K562 (cell line): Measurements from ENCODE around the gene ACTR3C. TPM values are rescaled to one million over a fixed set of nuclear protein-coding genes. Genes with fewer than 3 reads are reported as not detected.
"Not testable (repeated sequence)": the region's sequence is repeated elsewhere in the genome, so short reads cannot be mapped to it uniquely, and the experiment has no call there.

Source experiments
- MYNN ChIP-seq, 2 experiments: sonication (generic); formaldehyde crosslinking in 1 of 2; IDR thresholded peaks; 2 replicates each; pipeline versions ENCODE4 v1.5.0 to v1.6.1; 2016 to 2020; ENCODE audit warnings: antibody characterized with exemption in 1 of 2, missing genetic modification reagents in 1 of 2
- ZNF134 ChIP-seq: fragments of 250-450 bp; sonication (Bioruptor Pico); conservative IDR thresholded peaks from 2 replicates; pipeline ENCODE4 v1.4.0; 2020
- ZNF589 ChIP-seq: fragments of 200-800 bp; sonication (Bioruptor generic); IDR thresholded peaks from 2 replicates; pipeline ENCODE4 v1.6.1; 2016; ENCODE audit warnings: low read depth, missing genetic modification characterization, missing compliant biosample characterization
- polyA plus RNA-seq, 8 experiments: library from polyadenylated mRNA; depleted of rRNA in 4 of 8; stranded (reverse) in 5 of 8; unstranded in 3 of 8; fragments of >200 nt; fragmentation: Nextera tagmentation in 2 of 8; fragmentation: Illumina TruSeq in 1 of 8; extraction: Ambion mirVana in 2 of 8; extraction: Trizol in 1 of 8; gene quantifications; 2 replicates each; pipeline versions ENCODE4 v1.2.1 to v1.2.3, GENCODE V29; 2011 to 2014; ENCODE audit warnings: inconsistent platforms in 1 of 8, missing spikeins in 1 of 8
- total RNA-seq, 7 experiments: library from RNA; depleted of rRNA in 6 of 7; stranded (reverse); fragments of >200 nt in 6 of 7; fragmentation: Illumina TruSeq in 2 of 7; extraction: Trizol in 2 of 7; gene quantifications; 2 replicates each; pipeline versions ENCODE4 v1.2.1 to v1.2.3, GENCODE V29; 2011 to 2021; ENCODE audit warnings: low replicate concordance in 1 of 7
- TF ChIP-seq, protein P1 (sequence below): fragments of 250-450 bp; sonication (Bioruptor Pico); IDR thresholded peaks from 2 replicates; pipeline ENCODE4 v1.4.0; 2020; ENCODE audit warnings: mild to moderate bottlenecking, moderate library complexity, borderline replicate concordance
- TF ChIP-seq, protein P2 (sequence below): IDR thresholded peaks from 2 replicates; pipeline ENCODE4 v1.6.1; 2014; ENCODE audit warnings: antibody characterized with exemption
- TF ChIP-seq, protein P3 (sequence below): fragments of 450-650 bp; IDR thresholded peaks from 2 replicates; pipeline ENCODE4 v1.6.1; 2017; ENCODE audit warnings: antibody characterized with exemption, mild to moderate bottlenecking
- TF ChIP-seq, protein P4 (sequence below), 2 experiments: fragments of 450-650 bp; IDR thresholded peaks; 2 replicates each; pipeline ENCODE4 v1.6.1; 2016
- TF ChIP-seq, protein P5 (sequence below): fragments of 450-650 bp; conservative IDR thresholded peaks from 2 replicates; pipeline ENCODE4 v1.6.1; 2016; ENCODE audit warnings: missing genetic modification characterization, low read depth, mild to moderate bottlenecking, missing compliant biosample characterization, moderate library complexity
- TF ChIP-seq, protein P6 (sequence below): fragments of 450-650 bp; IDR thresholded peaks from 2 replicates; pipeline ENCODE4 v1.7.0; 2016; ENCODE audit warnings: borderline replicate concordance

ACTR3C gene
- total and polyA plus RNA-seq, 9 of the 15 experiments (the other 6 are each of a cell fraction or from before 2014, with no cell fraction given): 9.0 to 35.4 (median 13.3) TPM

DNA sequence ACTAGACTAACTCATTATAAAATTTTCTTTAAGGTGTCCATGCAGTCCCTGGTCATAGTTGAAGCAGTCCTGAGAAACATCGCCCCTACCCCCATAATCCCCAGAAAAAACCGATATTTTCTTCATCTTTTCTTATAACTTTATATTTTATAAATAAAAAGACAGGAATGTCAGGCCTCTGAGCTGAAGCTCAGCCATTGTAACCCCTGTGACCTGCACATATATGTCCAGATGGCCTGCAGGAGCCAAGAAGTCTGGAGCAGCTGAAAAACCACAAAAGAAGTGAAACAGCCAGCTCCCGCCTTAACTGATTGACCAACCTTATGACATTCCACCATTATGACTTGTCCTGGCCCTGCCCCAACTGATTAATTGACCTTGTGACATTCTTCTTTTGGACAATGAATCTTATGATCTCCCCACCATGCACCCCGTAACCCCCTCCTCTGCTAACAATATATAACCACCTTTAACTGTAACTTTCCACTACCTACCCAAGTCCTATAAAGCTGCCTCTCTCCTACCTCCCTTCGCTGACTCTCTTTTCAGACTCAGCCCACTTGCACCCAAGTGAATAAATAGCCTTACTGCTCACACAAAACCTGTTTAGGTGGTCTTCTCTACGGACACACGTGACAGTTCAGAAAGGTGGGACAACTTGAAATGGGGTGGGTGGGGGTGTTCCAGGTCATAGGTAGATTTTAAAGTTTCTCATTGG lies 10.5 kb downstream of the ACTR3C start (continued):
- TF ChIP-seq, protein P1, sequence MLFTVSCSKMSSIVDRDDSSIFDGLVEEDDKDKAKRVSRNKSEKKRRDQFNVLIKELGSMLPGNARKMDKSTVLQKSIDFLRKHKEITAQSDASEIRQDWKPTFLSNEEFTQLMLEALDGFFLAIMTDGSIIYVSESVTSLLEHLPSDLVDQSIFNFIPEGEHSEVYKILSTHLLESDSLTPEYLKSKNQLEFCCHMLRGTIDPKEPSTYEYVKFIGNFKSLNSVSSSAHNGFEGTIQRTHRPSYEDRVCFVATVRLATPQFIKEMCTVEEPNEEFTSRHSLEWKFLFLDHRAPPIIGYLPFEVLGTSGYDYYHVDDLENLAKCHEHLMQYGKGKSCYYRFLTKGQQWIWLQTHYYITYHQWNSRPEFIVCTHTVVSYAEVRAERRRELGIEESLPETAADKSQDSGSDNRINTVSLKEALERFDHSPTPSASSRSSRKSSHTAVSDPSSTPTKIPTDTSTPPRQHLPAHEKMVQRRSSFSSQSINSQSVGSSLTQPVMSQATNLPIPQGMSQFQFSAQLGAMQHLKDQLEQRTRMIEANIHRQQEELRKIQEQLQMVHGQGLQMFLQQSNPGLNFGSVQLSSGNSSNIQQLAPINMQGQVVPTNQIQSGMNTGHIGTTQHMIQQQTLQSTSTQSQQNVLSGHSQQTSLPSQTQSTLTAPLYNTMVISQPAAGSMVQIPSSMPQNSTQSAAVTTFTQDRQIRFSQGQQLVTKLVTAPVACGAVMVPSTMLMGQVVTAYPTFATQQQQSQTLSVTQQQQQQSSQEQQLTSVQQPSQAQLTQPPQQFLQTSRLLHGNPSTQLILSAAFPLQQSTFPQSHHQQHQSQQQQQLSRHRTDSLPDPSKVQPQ (CRISPR knock-in tag): 0 out of 2 replicates have a peak, but pooled peaks have one; percentile 69
- TF ChIP-seq, protein P2, sequence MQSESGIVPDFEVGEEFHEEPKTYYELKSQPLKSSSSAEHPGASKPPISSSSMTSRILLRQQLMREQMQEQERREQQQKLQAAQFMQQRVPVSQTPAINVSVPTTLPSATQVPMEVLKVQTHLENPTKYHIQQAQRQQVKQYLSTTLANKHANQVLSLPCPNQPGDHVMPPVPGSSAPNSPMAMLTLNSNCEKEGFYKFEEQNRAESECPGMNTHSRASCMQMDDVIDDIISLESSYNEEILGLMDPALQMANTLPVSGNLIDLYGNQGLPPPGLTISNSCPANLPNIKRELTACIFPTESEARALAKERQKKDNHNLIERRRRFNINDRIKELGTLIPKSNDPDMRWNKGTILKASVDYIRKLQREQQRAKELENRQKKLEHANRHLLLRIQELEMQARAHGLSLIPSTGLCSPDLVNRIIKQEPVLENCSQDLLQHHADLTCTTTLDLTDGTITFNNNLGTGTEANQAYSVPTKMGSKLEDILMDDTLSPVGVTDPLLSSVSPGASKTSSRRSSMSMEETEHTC: peak; percentile 94
- peak; percentile 68; the same call in 1 of the 2 replicates for TF ChIP-seq ZNF134 (CRISPR knock-in tag)
- TF ChIP-seq, protein P3, sequence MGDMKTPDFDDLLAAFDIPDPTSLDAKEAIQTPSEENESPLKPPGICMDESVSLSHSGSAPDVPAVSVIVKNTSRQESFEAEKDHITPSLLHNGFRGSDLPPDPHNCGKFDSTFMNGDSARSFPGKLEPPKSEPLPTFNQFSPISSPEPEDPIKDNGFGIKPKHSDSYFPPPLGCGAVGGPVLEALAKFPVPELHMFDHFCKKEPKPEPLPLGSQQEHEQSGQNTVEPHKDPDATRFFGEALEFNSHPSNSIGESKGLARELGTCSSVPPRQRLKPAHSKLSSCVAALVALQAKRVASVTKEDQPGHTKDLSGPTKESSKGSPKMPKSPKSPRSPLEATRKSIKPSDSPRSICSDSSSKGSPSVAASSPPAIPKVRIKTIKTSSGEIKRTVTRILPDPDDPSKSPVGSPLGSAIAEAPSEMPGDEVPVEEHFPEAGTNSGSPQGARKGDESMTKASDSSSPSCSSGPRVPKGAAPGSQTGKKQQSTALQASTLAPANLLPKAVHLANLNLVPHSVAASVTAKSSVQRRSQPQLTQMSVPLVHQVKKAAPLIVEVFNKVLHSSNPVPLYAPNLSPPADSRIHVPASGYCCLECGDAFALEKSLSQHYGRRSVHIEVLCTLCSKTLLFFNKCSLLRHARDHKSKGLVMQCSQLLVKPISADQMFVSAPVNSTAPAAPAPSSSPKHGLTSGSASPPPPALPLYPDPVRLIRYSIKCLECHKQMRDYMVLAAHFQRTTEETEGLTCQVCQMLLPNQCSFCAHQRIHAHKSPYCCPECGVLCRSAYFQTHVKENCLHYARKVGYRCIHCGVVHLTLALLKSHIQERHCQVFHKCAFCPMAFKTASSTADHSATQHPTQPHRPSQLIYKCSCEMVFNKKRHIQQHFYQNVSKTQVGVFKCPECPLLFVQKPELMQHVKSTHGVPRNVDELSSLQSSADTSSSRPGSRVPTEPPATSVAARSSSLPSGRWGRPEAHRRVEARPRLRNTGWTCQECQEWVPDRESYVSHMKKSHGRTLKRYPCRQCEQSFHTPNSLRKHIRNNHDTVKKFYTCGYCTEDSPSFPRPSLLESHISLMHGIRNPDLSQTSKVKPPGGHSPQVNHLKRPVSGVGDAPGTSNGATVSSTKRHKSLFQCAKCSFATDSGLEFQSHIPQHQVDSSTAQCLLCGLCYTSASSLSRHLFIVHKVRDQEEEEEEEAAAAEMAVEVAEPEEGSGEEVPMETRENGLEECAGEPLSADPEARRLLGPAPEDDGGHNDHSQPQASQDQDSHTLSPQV: peak; percentile 97
- TF ChIP-seq, protein P4, sequence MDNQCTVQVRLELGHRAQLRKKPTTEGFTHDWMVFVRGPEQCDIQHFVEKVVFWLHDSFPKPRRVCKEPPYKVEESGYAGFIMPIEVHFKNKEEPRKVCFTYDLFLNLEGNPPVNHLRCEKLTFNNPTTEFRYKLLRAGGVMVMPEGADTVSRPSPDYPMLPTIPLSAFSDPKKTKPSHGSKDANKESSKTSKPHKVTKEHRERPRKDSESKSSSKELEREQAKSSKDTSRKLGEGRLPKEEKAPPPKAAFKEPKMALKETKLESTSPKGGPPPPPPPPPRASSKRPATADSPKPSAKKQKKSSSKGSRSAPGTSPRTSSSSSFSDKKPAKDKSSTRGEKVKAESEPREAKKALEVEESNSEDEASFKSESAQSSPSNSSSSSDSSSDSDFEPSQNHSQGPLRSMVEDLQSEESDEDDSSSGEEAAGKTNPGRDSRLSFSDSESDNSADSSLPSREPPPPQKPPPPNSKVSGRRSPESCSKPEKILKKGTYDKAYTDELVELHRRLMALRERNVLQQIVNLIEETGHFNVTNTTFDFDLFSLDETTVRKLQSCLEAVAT (IDR thresholded peaks at IDR 0.05): peak; percentile 70 to 91; a peak in 3 of 4 replicates
- TF ChIP-seq MYNN (IDR thresholded peaks at IDR 0.05): peak; percentile 61; the same call in 1 of the 2 replicates
- not testable (repeated sequence) for TF ChIP-seq MYNN (CRISPR knock-in tag; IDR thresholded peaks at IDR 0.05)
- TF ChIP-seq, protein P5, sequence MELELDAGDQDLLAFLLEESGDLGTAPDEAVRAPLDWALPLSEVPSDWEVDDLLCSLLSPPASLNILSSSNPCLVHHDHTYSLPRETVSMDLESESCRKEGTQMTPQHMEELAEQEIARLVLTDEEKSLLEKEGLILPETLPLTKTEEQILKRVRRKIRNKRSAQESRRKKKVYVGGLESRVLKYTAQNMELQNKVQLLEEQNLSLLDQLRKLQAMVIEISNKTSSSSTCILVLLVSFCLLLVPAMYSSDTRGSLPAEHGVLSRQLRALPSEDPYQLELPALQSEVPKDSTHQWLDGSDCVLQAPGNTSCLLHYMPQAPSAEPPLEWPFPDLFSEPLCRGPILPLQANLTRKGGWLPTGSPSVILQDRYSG (tag): peak; percentile 90
- TF ChIP-seq ZNF589 (CRISPR knock-in tag): peak; percentile 49; the same call in 1 of the 2 replicates
- TF ChIP-seq, protein P6, sequence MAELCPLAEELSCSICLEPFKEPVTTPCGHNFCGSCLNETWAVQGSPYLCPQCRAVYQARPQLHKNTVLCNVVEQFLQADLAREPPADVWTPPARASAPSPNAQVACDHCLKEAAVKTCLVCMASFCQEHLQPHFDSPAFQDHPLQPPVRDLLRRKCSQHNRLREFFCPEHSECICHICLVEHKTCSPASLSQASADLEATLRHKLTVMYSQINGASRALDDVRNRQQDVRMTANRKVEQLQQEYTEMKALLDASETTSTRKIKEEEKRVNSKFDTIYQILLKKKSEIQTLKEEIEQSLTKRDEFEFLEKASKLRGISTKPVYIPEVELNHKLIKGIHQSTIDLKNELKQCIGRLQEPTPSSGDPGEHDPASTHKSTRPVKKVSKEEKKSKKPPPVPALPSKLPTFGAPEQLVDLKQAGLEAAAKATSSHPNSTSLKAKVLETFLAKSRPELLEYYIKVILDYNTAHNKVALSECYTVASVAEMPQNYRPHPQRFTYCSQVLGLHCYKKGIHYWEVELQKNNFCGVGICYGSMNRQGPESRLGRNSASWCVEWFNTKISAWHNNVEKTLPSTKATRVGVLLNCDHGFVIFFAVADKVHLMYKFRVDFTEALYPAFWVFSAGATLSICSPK: 0 out of 2 replicates have a peak, but pooled peaks have one; percentile 31
